ENCODE measurements around the gene PA2G4.
A peak's percentile ranks its signal among the peaks of the same experiment; 100 is the strongest.

PA2G4 gene

DNA sequence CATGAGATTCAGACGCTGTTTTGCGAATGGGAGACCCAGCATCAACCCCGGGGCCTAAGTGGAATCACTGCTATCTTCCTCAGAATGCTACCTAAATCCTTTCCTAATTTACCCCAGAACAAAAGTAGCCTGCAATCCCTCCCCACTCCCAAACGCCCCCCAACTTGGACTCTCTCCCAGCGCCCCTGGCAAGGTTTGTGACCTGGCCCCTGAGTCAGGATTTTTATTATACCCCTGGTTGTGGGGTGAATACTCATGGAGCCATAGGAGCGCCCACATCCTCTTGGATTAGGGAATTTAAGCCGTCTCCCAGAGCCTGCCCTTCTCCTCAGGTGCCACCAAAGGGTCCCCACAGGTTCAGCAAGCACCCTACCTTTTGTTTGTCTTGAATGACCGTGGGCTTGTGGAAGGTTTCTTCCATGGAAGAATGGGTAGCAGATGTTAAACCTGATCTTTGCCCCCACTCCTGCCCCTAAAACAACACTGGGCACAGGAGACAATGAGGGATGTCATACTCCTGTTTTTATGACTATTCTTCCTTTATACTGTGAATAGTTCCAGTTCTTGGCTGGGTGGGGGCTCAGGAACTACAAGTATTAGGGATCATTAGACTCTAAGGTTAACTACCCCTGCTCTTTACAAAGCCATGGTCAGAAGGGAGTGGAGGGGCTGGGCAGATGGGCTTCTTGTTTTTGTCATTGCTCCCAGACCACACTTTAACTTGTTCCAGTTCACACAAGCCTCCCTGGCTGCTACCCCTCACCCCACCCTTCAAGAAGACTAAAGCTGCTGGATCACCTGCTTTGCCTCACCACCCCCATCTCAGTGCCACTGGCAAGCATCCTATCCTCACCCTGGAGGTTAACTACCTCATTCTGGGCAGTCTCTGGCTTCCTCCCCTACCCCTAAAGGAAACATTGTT is 48.7 kb downstream of the PA2G4 start:
- peak; percentile 4; the same call in 2 of the 3 replicates for ATAC-seq
- TF ChIP-seq ZC3H10 (CRISPR knock-in tag; IDR thresholded peaks at IDR 0.05) = no peak
- no peak for TF ChIP-seq GLIS3 (CRISPR knock-in tag; IDR thresholded peaks at IDR 0.05)
- no peak for TF ChIP-seq RARB (CRISPR knock-in tag; IDR thresholded peaks at IDR 0.05)
- TF ChIP-seq ZFP30 (CRISPR knock-in tag; IDR thresholded peaks at IDR 0.05) = no peak
- TF ChIP-seq ZFP3 (CRISPR knock-in tag; IDR thresholded peaks at IDR 0.05) = no peak
- no peak for TF ChIP-seq ZNF565 (CRISPR knock-in tag; conservative IDR thresholded peaks at IDR 0.05; ENCODE audit: low read depth)
- no peak for TF ChIP-seq CSDC2 (CRISPR knock-in tag; IDR thresholded peaks at IDR 0.05)
- TF ChIP-seq OSR1 (CRISPR knock-in tag; IDR thresholded peaks at IDR 0.05) = no peak
- TF ChIP-seq ISL1 (CRISPR knock-in tag; IDR thresholded peaks at IDR 0.05) = no peak
- TF ChIP-seq, protein P1, sequence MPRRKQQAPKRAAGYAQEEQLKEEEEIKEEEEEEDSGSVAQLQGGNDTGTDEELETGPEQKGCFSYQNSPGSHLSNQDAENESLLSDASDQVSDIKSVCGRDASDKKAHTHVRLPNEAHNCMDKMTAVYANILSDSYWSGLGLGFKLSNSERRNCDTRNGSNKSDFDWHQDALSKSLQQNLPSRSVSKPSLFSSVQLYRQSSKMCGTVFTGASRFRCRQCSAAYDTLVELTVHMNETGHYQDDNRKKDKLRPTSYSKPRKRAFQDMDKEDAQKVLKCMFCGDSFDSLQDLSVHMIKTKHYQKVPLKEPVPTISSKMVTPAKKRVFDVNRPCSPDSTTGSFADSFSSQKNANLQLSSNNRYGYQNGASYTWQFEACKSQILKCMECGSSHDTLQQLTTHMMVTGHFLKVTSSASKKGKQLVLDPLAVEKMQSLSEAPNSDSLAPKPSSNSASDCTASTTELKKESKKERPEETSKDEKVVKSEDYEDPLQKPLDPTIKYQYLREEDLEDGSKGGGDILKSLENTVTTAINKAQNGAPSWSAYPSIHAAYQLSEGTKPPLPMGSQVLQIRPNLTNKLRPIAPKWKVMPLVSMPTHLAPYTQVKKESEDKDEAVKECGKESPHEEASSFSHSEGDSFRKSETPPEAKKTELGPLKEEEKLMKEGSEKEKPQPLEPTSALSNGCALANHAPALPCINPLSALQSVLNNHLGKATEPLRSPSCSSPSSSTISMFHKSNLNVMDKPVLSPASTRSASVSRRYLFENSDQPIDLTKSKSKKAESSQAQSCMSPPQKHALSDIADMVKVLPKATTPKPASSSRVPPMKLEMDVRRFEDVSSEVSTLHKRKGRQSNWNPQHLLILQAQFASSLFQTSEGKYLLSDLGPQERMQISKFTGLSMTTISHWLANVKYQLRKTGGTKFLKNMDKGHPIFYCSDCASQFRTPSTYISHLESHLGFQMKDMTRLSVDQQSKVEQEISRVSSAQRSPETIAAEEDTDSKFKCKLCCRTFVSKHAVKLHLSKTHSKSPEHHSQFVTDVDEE (CRISPR knock-in tag; IDR thresholded peaks at IDR 0.05) = no peak

DNA sequence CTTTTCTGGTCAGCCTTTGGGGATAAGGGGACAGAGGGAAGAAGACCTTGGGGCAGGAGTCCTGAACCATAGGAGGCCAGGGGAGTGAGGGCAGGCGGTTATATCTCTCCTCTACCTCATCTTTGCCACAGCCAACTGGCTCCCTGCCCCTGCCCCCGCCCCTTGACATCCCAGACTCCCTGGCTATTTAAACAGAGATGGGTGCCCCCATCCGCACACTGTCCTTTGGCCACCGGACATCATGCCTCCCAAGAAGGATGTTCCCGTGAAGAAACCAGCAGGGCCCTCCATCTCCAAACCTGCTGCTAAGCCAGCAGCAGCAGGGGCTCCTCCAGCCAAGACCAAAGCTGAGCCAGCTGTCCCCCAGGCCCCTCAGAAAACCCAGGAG is 49.3 kb downstream of the PA2G4 start:
- ATAC-seq = no peak

DNA sequence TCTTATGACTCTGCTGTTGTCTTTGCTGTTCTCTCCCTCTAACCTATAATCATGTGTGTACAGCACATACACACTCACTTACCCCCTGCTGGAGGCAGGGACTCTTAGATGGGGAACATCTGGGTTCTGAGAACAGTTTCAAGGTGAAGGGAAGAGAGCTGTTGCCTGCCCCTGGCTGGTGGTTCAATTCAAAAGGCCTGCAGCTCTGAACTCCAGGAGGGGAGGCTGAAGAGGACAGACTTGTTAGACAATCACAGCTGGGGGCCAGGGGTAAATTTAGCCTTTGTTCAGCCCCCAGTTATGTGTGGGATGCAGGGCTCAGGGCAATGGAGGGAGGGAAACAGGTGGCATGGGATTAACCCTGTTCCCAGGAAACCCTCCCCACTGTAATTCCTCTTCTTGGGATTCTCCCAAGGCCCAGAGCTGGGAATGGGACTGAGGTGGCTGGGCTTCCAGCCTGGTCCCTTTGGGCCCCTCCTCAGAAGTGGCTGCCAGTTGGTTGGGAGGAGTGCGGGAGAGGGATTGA is 50.0 kb downstream of the PA2G4 start:
- TF ChIP-seq ZNF8 (CRISPR knock-in tag; IDR thresholded peaks at IDR 0.05) (no peak), OSR1 (CRISPR knock-in tag; IDR thresholded peaks at IDR 0.05) (no peak), TOX (CRISPR knock-in tag; IDR thresholded peaks at IDR 0.05; ENCODE audit: borderline replicate concordance) (no peak), GLIS3 (CRISPR knock-in tag; IDR thresholded peaks at IDR 0.05) (no peak)
- TF ChIP-seq, protein P2, sequence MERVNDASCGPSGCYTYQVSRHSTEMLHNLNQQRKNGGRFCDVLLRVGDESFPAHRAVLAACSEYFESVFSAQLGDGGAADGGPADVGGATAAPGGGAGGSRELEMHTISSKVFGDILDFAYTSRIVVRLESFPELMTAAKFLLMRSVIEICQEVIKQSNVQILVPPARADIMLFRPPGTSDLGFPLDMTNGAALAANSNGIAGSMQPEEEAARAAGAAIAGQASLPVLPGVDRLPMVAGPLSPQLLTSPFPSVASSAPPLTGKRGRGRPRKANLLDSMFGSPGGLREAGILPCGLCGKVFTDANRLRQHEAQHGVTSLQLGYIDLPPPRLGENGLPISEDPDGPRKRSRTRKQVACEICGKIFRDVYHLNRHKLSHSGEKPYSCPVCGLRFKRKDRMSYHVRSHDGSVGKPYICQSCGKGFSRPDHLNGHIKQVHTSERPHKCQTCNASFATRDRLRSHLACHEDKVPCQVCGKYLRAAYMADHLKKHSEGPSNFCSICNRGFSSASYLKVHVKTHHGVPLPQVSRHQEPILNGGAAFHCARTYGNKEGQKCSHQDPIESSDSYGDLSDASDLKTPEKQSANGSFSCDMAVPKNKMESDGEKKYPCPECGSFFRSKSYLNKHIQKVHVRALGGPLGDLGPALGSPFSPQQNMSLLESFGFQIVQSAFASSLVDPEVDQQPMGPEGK (CRISPR knock-in tag; IDR thresholded peaks at IDR 0.05; ENCODE audit: borderline replicate concordance) = no peak
- TF ChIP-seq, protein P1 (CRISPR knock-in tag; IDR thresholded peaks at IDR 0.05) = no peak
- no peak for ATAC-seq

More for the DNA sequence above, 49.3 kb downstream of the PA2G4 start:
- TF ChIP-seq, protein P1 (CRISPR knock-in tag; IDR thresholded peaks at IDR 0.05) = no peak
- TF ChIP-seq ZFP3 (CRISPR knock-in tag; IDR thresholded peaks at IDR 0.05) (no peak), ISL1 (CRISPR knock-in tag; IDR thresholded peaks at IDR 0.05) (no peak), PPARA (CRISPR knock-in tag; IDR thresholded peaks at IDR 0.05; ENCODE audit: borderline replicate concordance) (no peak), ZFP30 (CRISPR knock-in tag; IDR thresholded peaks at IDR 0.05) (no peak), SNAI2 (CRISPR knock-in tag; IDR thresholded peaks at IDR 0.05) (no peak), ZNF565 (CRISPR knock-in tag; conservative IDR thresholded peaks at IDR 0.05; ENCODE audit: low read depth) (no peak)
- TF ChIP-seq, protein P2 (CRISPR knock-in tag; IDR thresholded peaks at IDR 0.05; ENCODE audit: borderline replicate concordance) = no peak
- TF ChIP-seq, protein P3, sequence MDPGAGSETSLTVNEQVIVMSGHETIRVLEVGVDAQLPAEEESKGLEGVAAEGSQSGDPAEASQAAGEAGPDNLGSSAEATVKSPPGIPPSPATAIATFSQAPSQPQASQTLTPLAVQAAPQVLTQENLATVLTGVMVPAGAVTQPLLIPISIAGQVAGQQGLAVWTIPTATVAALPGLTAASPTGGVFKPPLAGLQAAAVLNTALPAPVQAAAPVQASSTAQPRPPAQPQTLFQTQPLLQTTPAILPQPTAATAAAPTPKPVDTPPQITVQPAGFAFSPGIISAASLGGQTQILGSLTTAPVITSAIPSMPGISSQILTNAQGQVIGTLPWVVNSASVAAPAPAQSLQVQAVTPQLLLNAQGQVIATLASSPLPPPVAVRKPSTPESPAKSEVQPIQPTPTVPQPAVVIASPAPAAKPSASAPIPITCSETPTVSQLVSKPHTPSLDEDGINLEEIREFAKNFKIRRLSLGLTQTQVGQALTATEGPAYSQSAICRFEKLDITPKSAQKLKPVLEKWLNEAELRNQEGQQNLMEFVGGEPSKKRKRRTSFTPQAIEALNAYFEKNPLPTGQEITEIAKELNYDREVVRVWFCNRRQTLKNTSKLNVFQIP (CRISPR knock-in tag; IDR thresholded peaks at IDR 0.05; ENCODE audit: borderline replicate concordance, low read depth) = no peak
